SHP77 (cell line): ENCODE results near the gene MBNL2.

Experiments
- DNase-seq, 2 experiments: peaks; one replicate each; lab custom pipeline; 2025; lab: John Stamatoyannopoulos, UW

MBNL2 gene

DNA sequence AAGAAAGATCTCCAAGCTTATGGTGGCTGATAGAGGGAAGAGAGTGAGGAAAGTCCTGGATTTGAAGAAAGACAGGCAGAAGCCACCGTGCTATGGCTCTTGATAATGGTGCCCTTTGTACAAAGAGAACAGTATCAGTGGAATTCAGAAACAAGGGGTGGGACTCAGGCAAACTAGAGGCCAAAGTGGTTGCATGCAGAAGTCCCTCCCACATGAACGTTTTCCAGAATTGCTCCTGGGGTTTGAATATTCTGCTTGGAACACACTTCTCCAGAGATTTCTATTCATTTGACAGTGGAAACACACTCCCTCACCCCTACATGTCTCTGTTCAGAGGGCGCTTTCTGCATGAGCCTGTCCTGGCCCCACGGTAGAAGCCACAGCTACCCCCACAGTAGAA is 10.1 kb upstream of the MBNL2 start:
- no peak for DNase-seq

- DNase-seq = peak; percentile 43 to 48
These were observed 9.5 kb upstream of the MBNL2 start for GRCh38 chr13:97212601-97213040.

GRCh38 chr13:97214921-97215320 is 7.2 kb upstream of the MBNL2 start:
- DNase-seq = no peak

GRCh38 chr13:97215325-97215724 is 6.8 kb upstream of the MBNL2 start:
- no peak for DNase-seq

DNA sequence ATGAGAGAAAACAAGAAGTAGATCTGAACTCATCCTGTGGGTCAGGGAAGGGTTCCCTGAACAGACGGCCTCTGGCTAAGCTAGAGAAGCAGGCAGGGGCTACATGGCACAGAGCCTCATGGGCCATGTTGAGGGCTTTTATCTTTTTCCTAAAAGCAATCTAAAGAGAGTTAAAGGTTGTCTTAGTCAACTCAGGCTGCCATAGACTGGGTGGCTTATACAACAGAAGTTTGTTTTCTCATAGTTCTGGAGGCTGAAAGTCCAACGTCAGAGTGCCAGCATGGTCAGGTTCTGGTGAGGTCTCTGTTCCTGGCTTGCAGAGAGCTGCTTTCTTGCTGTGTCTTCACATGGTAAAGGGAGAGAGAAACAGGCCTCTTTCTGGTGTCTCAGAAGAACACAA is 2.9 kb upstream of the MBNL2 start:
- no peak for DNase-seq

DNA sequence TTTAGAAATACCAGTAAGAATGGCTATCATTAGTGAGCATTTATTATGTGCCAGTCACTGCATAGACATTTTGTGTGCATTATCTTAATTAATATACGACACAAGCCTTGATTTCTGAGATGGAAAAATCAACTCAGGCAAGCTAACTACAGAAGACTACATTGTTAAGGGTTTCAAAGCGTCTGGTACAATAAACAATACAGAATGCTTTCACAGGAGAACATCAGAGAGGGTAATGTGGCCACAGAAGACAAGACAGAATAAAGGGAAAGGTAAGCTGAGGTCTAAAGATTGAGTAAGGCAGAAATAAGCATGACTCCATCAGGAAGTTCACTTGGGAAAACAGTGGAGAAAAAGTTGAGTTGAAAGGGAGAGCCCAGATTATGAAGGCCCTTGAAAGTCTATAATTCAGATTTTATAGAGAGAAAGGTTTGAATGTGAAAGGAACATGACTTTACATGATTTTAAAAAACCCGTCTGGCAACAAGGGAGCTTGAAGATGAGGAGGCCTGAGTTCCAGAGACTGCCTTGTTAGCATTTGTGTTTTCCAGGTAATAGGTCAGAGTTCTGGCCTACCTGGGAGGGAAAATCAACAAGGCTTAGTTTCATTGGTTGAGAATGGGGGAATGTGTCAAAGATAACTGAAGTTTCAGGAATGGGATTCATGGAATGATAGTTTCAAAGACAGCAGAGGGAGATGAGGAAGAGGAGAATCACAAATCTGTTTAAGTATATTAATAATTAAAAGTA is 1.8 kb upstream of the MBNL2 start:
- DNase-seq = no peak

DNA sequence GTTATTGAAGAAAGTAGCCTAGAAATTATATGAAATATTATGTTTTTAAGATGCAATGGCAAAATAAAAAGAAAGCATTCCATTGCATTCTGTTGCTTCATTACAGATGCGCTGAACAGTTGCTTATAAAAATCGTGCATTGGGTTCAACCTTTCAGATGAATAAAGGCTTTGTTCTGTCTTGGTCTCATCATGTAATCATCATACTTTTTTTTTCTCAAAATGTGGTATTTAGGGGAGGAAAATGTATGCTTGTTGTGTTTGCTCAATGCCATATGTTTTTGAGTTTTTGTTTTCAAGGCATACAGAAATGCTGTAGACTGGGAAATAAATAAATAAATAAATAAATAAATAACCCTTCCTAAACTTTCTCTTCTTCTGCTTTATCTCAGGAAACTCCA is 1.1 kb upstream of the MBNL2 start:
- no peak for DNase-seq

GRCh38 chr13:97221466-97221865 is 667 bp upstream of the MBNL2 start:
- DNase-seq = no peak

DNA sequence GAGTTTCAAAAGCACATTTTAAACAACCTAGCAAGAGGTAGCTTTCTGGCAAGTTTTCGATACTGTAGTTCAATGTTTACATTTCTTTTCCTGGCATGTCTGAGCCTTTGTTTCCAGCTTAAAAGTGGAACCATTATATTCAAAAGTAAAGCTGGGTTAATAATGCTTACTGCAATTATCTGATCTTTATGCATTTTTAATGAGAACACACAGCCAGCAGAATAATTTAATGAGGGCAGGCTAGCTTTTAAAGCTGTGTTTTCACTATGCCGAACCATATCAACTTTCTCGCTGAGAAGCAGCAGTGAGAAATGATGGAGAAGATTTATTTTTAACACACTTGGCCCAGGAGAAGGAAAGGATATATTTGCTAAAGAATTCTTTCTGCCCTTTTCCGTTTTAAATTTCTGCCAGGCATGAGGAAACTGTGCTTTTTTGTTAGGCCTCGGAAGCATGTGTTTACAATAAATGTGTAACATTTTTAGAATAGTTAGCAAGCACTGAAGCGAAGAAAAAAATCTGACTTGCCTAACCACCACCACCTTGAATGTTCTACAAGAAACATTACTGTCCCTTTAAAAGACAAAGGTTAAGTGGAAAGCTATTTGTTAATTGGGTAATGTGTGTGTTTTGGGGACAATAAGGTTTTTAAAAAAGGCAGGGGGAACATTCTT is 1.0 kb downstream of the MBNL2 start:
- no peak for DNase-seq

GRCh38 chr13:97223711-97224541 is 1.8 kb downstream of the MBNL2 start:
- peak; percentile 62 to 80 for DNase-seq

DNA sequence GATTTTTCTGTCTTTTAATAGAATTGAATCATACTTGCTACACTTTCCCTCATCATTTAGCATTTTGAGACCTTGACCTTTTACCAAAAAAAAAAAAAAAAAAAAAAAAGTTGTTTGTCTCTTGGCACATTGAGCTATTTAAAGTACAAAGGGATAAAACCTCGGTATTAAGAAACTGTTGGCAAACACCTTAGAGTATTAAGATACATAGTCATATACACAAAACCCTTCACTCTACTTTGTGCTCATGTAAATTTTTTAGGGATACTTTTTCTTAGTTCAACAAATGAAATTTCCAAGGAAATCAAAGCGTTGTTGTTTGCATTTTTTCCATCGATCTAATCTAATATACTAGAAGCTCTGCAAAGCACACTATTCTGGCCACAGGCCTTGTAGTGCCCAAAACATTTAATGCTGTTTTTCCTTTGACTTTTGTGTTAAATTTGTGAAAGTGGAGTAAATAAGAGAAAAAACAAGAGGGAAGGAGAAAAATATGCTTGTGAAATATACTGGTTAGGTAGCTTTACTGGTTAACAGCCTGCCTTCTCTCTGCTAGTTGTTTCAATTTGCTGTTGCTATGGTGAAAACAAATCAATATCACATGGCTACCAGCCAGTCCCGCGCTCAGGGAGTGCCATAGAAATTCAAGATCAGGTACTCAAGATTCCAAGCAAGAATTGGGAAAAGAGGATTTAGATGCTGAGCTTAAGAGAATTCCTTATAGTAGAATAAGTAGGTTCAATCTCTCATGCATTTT is 2.6 kb downstream of the MBNL2 start:
- peak; percentile 46 to 85 for DNase-seq

- DNase-seq = peak; percentile 18 to 21
These were observed 3.4 kb downstream of the MBNL2 start for GRCh38 chr13:97225533-97225932.

DNA sequence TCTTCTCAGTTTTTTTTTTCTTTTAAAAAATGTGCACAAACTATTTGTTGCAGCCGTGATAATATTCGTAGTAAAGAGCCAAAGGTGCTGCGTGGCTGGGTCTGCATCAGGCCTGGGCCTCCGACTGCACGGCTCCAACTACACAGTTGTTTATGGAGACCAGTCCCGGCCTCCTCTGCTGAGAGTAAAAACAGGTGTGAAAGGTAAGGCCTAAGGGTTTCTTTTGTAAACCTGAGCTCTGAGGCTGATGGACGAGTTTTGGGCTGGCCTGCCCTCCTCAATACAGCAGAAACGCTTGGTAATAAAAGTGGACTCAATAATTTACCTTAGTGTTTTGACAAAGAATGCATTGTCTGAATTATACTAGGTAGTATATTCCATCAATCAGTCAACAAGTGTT is 3.9 kb downstream of the MBNL2 start:
- peak in 1 of 2 experiments; percentile 20 for DNase-seq

DNA sequence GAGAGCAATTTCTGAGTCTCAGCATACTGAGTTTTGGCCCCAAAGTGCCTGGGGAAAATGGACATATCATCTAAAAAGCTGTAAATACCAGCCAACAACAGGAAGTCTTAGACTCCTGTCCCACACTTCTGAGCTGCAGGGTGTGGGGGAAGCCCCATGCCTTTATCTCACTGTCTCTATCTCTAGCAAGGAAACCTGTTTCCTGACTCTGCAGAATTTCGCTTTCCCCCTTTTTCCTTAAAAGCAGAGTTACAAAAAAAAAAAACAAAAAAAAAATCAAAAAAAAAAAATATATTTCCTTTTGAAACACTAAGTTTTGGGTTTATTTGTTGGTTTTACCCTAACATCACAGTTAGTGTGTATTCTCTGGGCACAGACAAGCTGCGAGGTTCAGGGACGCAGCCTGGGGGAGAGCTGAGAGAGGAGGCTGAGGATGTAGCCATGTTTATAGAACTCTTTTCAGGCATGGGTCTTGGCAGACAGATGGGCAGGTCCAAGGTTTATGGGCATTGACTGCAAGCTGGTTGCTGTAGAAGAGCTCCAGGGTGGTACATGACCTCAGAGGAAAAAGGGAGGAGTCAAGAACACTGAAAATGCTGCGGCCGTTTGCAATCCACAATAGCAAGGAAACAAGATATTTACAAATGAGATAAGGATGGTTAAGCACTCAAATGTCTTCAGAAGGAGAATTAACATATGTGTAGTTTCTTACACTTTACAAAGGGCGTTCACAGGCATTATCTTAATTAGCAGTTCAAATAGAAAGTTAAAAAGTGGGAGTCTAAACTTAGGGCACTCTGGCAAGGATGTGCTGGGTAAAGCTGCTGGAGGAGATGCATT is 4.9 kb downstream of the MBNL2 start:
- no peak for DNase-seq

DNA sequence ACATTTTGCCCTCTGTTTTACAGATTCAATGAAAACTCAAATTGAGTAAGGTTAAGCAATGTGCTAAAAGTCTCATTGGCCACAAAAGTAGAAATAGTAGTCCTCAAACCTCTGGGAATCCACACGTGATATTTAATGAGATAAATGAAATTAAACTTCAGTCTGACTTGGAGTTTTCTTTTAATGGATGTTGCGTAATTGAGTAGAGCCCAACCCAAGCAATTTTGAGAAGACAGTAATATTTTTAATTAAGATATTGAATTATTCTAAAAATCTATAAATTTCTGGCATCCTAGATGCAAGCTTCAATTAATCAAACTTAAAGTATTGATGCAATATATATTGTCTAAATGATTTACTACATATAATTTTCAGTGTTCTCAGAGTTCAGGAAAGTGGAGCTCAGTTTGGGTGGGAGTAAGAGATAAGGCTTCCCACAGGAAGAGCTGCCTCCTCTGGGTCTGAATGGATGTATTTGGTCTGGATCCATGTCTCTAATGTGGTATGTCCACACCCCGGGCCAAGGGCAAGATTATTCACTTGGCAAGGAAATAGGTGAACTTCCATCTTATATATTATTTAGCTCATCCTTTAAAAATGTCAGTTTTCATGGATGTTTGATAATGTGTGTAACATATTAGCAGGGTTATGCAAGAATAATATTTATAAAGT is 6.9 kb downstream of the MBNL2 start:
- DNase-seq = no peak

- DNase-seq = no peak
These were observed 7.6 kb downstream of the MBNL2 start for GRCh38 chr13:97229699-97230098.

- no peak for DNase-seq
These were observed 9.1 kb downstream of the MBNL2 start for GRCh38 chr13:97231118-97231828.

DNA sequence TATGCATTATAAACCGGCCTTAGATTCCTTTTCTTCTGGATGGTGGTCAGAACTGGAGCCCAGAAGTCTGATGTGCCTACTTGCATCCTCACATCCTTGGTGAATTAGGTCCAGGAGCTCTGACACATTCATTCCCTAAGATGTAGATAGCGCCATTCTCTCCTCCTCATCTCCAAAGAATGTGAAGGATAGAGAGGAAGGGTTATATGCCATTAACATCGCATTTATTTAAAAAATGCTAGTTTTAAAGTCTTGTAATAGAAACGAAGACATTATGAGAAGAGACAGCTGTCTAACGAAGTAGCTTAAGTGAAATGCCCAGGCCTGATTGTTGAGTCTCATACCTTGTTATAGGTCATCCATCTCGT is 9.7 kb downstream of the MBNL2 start:
- DNase-seq = no peak

GRCh38 chr13:97233499-97233898 is 11.4 kb downstream of the MBNL2 start:
- no peak for DNase-seq

GRCh38 chr13:97234236-97234635 is 12.1 kb downstream of the MBNL2 start:
- DNase-seq = no peak
